GM13977 (cell line): ENCODE results near the gene PTCH2.

ENCODE experiments used
- DNase-seq: peaks from one replicate; pipeline ENCODE4 v3.0.0; 2012; ENCODE audit warnings: low spot score
- in situ Hi-C: fragments of 300-500 bp; cut with MboI; formaldehyde crosslinking; loops from one replicate; pipeline ENCODE4 v1.12.0; 2022; ENCODE audit warnings: low sequenced_read_pairs, low pct_unique_long_range_greater_than_20kb, mixed read lengths, inconsistent platforms; ENCODE audit not compliant: unreplicated experiment
- TF ChIP-seq, protein P1 (sequence below): IDR thresholded peaks from 2 replicates; pipeline ENCODE4 v1.5.1; 2012; ENCODE audit warnings: mild to moderate bottlenecking, control low read depth; ENCODE audit not compliant: insufficient read depth; ENCODE audit errors: extremely low read depth, missing control alignments

The PTCH2 gene

DNA sequence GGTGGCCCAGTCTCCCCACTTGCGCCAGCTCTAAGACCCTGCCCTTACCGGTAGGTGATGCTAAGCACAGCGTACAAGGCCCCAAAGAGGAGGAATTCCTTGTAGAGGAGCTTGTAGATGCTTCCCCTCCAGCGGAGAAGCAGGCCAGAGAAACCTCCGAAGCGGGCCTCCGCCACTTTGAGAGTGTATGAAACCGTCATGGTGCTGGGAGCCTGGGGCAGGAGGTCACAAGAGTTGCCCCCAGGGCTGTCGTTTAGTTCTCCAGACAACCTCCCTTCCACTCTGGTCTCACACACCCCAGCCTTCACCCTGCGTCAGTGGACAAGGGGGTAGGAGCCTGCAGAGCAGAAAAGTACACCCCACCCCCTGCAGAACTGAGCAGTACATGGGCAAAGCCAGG, 55.5 kb downstream of the PTCH2 start:
- in situ Hi-C loops, result no loop called here
- TF ChIP-seq, protein P1, sequence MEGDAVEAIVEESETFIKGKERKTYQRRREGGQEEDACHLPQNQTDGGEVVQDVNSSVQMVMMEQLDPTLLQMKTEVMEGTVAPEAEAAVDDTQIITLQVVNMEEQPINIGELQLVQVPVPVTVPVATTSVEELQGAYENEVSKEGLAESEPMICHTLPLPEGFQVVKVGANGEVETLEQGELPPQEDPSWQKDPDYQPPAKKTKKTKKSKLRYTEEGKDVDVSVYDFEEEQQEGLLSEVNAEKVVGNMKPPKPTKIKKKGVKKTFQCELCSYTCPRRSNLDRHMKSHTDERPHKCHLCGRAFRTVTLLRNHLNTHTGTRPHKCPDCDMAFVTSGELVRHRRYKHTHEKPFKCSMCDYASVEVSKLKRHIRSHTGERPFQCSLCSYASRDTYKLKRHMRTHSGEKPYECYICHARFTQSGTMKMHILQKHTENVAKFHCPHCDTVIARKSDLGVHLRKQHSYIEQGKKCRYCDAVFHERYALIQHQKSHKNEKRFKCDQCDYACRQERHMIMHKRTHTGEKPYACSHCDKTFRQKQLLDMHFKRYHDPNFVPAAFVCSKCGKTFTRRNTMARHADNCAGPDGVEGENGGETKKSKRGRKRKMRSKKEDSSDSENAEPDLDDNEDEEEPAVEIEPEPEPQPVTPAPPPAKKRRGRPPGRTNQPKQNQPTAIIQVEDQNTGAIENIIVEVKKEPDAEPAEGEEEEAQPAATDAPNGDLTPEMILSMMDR, result no peak

GRCh38 chr1:44786841-44787426, 56.1 kb downstream of the PTCH2 start:
- no peak for DNase-seq
- in situ Hi-C loops, result no loop called here
- TF ChIP-seq, protein P1, result no peak

More for the DNA sequence above, 55.5 kb downstream of the PTCH2 start:
- no peak for DNase-seq

DNA sequence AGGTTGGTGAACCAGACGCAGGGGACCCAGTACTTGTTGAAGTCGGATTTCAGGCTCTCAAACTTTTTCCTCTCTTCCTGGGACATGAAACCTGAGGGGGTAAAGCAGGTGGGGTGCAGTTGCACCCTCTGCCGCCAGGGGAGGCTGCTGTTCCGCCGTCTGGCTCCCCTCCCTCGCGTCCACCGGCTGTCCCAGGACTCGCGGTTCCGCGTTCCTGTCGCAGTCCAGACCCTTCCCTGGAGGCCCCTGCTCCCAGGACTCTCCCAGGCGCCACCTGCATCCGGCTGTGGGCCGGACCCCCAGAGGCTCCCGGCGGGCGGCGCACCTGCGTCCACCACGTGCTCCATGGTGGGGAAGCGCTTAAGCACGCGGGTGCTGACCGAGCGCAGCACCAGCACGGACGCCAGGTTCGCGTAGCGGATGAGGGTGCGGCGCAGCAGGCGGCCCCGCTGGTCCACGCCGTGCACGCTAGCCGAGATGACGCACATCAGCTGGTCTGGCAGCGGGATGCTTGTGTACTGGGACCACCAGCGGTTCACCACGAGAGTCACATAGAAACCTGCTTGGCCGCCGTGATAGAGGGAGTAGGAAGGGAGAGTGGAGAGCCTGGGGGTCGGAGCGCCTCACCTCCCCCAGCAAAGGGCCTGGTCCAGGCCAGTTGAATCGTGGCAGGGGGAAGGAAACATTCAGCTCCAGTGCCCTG, 56.8 kb downstream of the PTCH2 start:
- in situ Hi-C loops, result no loop called here
- DNase-seq, result peak; percentile 81
- TF ChIP-seq, protein P1, result peak; percentile 92

GRCh38 chr1:44785501-44786137, 57.4 kb downstream of the PTCH2 start:
- in situ Hi-C loops, result no loop called here
- peak; percentile 31 for DNase-seq
- TF ChIP-seq, protein P1, result no peak

DNA sequence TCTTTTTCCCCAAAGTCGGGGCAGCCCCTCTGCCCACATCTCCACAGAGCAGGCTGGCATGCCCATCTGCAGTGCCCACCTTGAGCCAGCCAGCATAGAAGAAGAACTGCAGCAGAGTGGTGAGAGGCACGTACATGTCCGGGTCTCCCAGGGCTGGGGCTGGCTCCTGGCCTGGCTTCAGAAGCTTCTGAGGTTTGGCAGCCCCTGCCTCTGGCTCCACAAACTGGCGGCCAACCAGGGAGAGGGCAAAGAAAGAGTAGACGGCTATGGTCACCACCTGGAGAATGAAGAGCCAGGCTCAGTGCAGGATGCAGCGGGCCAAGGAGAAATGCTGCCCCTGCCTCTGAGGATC, 58.0 kb downstream of the PTCH2 start:
- in situ Hi-C loops, result no loop called here
- DNase-seq, result no peak
- TF ChIP-seq, protein P1, result no peak

GRCh38 chr1:44784094-44785028, 58.7 kb downstream of the PTCH2 start:
- in situ Hi-C loops, result no loop called here
- TF ChIP-seq, protein P1, result no peak
- peak; percentile 65 for DNase-seq
